PC-3 (cell line): ENCODE measurements around the gene LKAAEAR1. TPM values are rescaled to one million over a fixed set of nuclear protein-coding genes. Genes with fewer than 3 reads are reported as not detected.

Experiments
- ATAC-seq: fragments of 200-7000 bp; cut with Tn5 transposase; 2 replicates; pipeline ENCODE4 v1.9.1; 2020; ENCODE audit warnings: mild to moderate bottlenecking, moderate library complexity
- BruUV-seq: library from RNA; stranded (reverse); fragments of 400-500 nt; replicated peaks from 2 replicates; lab custom pipeline; 2021; lab: Mats Ljungman, UMichigan
- CTCF ChIA-PET: fragments of 300-600 bp; sonication (Branson Sonifier 250); formaldehyde crosslinking; loops from one replicate; lab custom pipeline; 2022; ENCODE audit warnings: antibody characterized with exemption; lab: Charles Lee
- POLR2A ChIA-PET: fragments of 300-600 bp; sonication (Branson Sonifier 250); formaldehyde crosslinking; loops from one replicate; lab custom pipeline; 2022; ENCODE audit warnings: antibody characterized with exemption; ENCODE audit not compliant: unreplicated experiment; lab: Charles Lee
- DNase-seq: peaks from one replicate; pipeline ENCODE4 v3.0.0-alpha.2; 2015
- H2AFZ ChIP-seq: fragments of 300-600 bp; sonication (generic); 2 replicates; pipeline ENCODE4 v1.6.0; 2016; ENCODE audit warnings: antibody characterized with exemption, low read length
- H3F3A ChIP-seq: fragments of 300-600 bp; sonication (generic); one replicate; pipeline ENCODE4 v1.6.0; 2017; ENCODE audit warnings: antibody characterized with exemption, low read length, control low read depth, mild to moderate bottlenecking; ENCODE audit not compliant: unreplicated experiment
- H3K27ac ChIP-seq: fragments of 300-600 bp; sonication (generic); 2 replicates; pipeline ENCODE4 v1.5.1; 2016; ENCODE audit warnings: mild to moderate bottlenecking, low read length
- H3K27me3 ChIP-seq: fragments of 300-600 bp; sonication (generic); 2 replicates; pipeline ENCODE4 v1.6.1; 2016; ENCODE audit warnings: low read length, mixed read lengths
- H3K36me3 ChIP-seq: fragments of 300-600 bp; sonication (generic); 2 replicates; pipeline ENCODE4 v1.6.1; 2016; ENCODE audit warnings: low read depth, mixed run types, low read length, mixed read lengths
- H3K4me1 ChIP-seq: fragments of 300-600 bp; sonication (generic); 2 replicates; pipeline ENCODE4 v1.5.1; 2016; ENCODE audit warnings: low read length; ENCODE audit not compliant: insufficient read depth
- H3K4me2 ChIP-seq: fragments of 300-600 bp; sonication (generic); 2 replicates; pipeline ENCODE4 v1.6.0; 2016; ENCODE audit warnings: low read length
- H3K4me3 ChIP-seq: fragments of 300-600 bp; sonication (generic); 2 replicates; pipeline ENCODE4 v1.5.1; 2016; ENCODE audit warnings: mild to moderate bottlenecking, low read length, mixed read lengths
- H3K79me2 ChIP-seq: fragments of 300-600 bp; sonication (generic); 2 replicates; pipeline ENCODE4 v1.6.1; 2017; ENCODE audit warnings: low read length, mixed read lengths
- H3K9ac ChIP-seq: fragments of 300-600 bp; sonication (generic); 2 replicates; pipeline ENCODE4 v1.6.0; 2016; ENCODE audit warnings: mild to moderate bottlenecking, low read length
- H3K9me2 ChIP-seq: fragments of 300-600 bp; sonication (generic); replicated peaks from 2 replicates; pipeline ENCODE4 v1.6.1; 2016; ENCODE audit warnings: mixed run types, low read length, mixed read lengths
- H3K9me3 ChIP-seq: fragments of 300-600 bp; sonication (generic); 2 replicates; pipeline ENCODE4 v1.6.1; 2016; ENCODE audit warnings: low read length, mixed read lengths
- H4K20me1 ChIP-seq: fragments of 300-600 bp; sonication (generic); 2 replicates; pipeline ENCODE4 v1.6.1; 2016; ENCODE audit warnings: low read length, mixed read lengths
- EZH2 ChIP-seq: fragments of 300-600 bp; sonication (generic); IDR thresholded peaks from one replicate; pipeline ENCODE4 v1.6.1; 2017; ENCODE audit warnings: antibody characterized with exemption, mild to moderate bottlenecking, low read length; ENCODE audit not compliant: unreplicated experiment
- EZH2phosphoT487 ChIP-seq: fragments of 300-600 bp; sonication (generic); IDR thresholded peaks from 2 replicates; pipeline ENCODE4 v1.6.1; 2018; ENCODE audit warnings: mild to moderate bottlenecking, antibody characterized with exemption, low read length, borderline replicate concordance
- intact Hi-C: fragments of 100-400 bp; cut with micrococcal nuclease; formaldehyde crosslinking; loops from 2 replicates; pipeline ENCODE4 v1.9.0; 2023
- total RNA-seq: library from RNA; depleted of rRNA; stranded (reverse); fragments of >200 nt; gene quantifications from 2 replicates; pipeline ENCODE4 v1.2.3, GENCODE V29; 2014
- TF ChIP-seq, protein P1 (sequence below): fragments of 300-600 bp; sonication (generic); conservative IDR thresholded peaks from 2 replicates; pipeline ENCODE4 v1.5.1; 2017; ENCODE audit warnings: antibody characterized with exemption, low read depth, mild to moderate bottlenecking, low read length

Gene LKAAEAR1
- total RNA-seq, 1 experiment from 2014 or later, result 1.1 TPM

DNA sequence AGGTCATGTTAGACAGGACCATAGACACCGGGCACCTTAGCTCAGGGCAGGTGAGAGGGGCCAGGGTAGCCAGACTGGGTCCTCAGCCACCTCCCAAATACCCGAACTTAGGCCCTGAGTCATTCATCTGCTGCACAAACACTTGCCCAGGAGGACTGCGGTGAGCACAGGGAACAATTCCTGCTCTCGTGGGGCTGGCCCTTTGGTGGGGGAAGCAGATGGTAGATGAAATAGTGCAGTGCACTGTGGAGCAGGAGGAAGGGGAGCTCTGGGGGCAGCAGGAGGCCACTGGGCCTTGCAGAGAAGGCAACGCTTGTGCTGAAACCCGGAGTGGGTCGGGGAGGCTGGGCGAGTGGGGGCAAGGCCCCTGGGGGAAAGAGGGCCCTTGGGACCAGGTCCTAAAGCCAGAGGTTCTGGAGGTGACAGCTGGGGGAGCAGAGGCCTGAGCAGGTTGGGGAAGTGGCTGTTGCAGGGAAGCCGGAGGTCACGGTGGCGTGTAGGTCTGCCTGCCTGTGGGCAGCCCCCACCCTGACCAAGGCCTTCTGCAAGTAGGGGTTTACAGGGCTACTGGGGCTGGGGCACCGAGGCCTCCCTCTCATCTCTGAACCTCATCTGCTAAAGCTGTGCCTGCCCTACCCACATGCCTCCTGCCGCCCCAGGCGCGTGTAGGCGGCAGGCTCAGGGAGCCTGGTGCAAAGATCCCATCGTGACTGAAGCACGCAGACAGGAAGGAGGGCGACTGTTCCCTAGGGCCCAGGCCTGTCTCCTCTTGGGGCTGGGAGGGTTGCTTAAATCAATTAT lies 27.8 kb upstream of the LKAAEAR1 start:
- no peak for TF ChIP-seq EZH2
- TF ChIP-seq, protein P1, sequence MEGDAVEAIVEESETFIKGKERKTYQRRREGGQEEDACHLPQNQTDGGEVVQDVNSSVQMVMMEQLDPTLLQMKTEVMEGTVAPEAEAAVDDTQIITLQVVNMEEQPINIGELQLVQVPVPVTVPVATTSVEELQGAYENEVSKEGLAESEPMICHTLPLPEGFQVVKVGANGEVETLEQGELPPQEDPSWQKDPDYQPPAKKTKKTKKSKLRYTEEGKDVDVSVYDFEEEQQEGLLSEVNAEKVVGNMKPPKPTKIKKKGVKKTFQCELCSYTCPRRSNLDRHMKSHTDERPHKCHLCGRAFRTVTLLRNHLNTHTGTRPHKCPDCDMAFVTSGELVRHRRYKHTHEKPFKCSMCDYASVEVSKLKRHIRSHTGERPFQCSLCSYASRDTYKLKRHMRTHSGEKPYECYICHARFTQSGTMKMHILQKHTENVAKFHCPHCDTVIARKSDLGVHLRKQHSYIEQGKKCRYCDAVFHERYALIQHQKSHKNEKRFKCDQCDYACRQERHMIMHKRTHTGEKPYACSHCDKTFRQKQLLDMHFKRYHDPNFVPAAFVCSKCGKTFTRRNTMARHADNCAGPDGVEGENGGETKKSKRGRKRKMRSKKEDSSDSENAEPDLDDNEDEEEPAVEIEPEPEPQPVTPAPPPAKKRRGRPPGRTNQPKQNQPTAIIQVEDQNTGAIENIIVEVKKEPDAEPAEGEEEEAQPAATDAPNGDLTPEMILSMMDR, result no peak
- TF ChIP-seq EZH2phosphoT487, result no peak
- H3K4me1 ChIP-seq, result no peaks in the 10 kb centered on the region
- H3K9me2 ChIP-seq, result no peaks in the 10 kb centered on the region
- H3K79me2 ChIP-seq, result no peaks in the 10 kb centered on the region
- H3K4me3 ChIP-seq, result no peak overlapping the region
- no peaks in the 10 kb centered on the region for H3K9me3 ChIP-seq
- no peaks in the 10 kb centered on the region for H3K27me3 ChIP-seq
- intact Hi-C loops, result no loop called here
- ATAC-seq (no peak), DNase-seq (no peak)
- no peak overlapping the region for H3K4me2 ChIP-seq
- no peak overlapping the region for H3K27ac ChIP-seq
- H3K9ac ChIP-seq, result no peak overlapping the region
- no TSS peak for BruUV-seq
- POLR2A ChIA-PET, result no interaction called here
- H2AFZ ChIP-seq, result no peak overlapping the region
- CTCF ChIA-PET, result no interaction called here
- H3K36me3 ChIP-seq, result no peaks in the 10 kb centered on the region
- no peaks in the 10 kb centered on the region for H3F3A ChIP-seq
- no peaks in the 10 kb centered on the region for H4K20me1 ChIP-seq

DNA sequence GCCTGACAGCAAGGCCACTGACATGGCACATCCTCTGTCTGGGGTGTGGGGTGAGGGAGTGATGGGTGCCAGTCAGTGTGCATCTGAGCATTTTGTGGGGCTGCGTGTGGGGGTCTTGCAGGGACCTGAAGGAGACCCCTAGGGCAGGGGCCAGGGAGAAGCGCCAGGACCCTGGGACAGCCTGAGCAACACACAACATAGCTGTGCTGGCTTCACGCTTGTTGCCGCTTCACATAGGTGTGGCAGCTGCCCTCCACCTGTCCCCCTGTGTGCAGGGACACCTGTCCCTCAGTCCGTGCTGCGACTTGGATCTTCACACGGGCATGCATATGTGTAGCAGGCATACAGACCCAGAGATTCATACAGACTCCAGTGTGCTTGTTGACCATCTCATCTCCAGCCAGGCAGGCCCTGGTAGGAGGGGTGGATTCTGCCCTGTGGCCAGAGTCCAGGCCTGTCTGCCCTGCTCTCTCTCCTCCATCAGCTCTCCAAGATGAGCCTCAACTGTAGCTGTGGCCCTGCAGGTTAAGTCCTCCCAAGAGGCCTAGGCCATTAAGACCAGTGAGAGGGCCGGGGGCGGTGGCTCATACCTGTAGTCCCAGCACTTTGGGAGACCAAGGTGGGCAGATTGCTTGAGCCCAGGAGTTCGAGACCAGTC lies 26.3 kb upstream of the LKAAEAR1 start:
- H3K4me2 ChIP-seq, result no peak overlapping the region
- no peaks in the 10 kb centered on the region for H3K4me1 ChIP-seq
- H3K27ac ChIP-seq, result no peak overlapping the region
- no peaks in the 10 kb centered on the region for H3K79me2 ChIP-seq
- H3K9me2 ChIP-seq, result no peaks in the 10 kb centered on the region
- DNase-seq (no peak), ATAC-seq (no peak)
- no peak for TF ChIP-seq EZH2
- TF ChIP-seq, protein P1, result no peak
- TF ChIP-seq EZH2phosphoT487, result no peak
- ChIA-PET CTCF (no interaction called here), POLR2A (no interaction called here)
- no peak overlapping the region for H2AFZ ChIP-seq
- H3K27me3 ChIP-seq, result no peaks in the 10 kb centered on the region
- intact Hi-C loops, result no loop called here
- H4K20me1 ChIP-seq, result no peaks in the 10 kb centered on the region
- no peaks in the 10 kb centered on the region for H3K36me3 ChIP-seq
- BruUV-seq, result no TSS peak
- H3K4me3 ChIP-seq, result no peak overlapping the region
- H3F3A ChIP-seq, result no peaks in the 10 kb centered on the region
- no peaks in the 10 kb centered on the region for H3K9me3 ChIP-seq
- H3K9ac ChIP-seq, result no peak overlapping the region
